Suprapubic skin (tissue), 3 donors: Measurements from ENCODE around the gene KDM6A.

Experiments
- CTCF ChIP-seq, 2 donors: fragments of 200-600 bp in 1 of 2; fragments of 450-650 bp in 1 of 2; sonication (generic) in 1 of 2; IDR thresholded peaks; one replicate each; pipeline ENCODE4 v1.5.1; 2016 to 2019; ENCODE audit warnings: antibody characterized with exemption in 2 of 2, mild to moderate bottlenecking in 1 of 2, moderate library complexity in 1 of 2
- POLR2A ChIP-seq, 2 donors: fragments of 450-650 bp; IDR thresholded peaks; one replicate each; pipeline ENCODE4 v1.6.1; 2017; ENCODE audit warnings: antibody characterized with exemption in 2 of 2, mild to moderate bottlenecking in 2 of 2, moderate library complexity in 2 of 2

DNA sequence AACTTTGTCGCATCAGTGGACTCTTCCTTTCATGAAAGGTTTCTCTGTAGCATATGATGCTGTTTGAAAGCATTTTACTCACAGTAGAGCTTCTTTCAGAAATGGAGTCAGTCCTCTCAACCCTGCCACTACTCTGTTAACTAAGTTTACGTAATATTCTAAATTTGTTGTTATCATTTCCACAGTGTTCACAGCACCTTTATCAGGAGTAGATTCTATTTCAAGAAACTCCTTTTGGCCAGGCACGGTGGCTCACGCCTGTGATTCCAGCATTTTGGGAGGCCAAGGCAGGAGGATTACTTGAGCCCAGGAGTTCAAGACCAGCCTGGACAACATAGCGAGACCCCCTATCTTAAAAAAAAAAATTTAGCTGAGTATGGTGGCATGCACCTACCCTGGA lies 90.0 kb downstream of the KDM6A start:
- TF ChIP-seq CTCF (IDR thresholded peaks at IDR 0.05): no peak
- no peak for TF ChIP-seq POLR2A (IDR thresholded peaks at IDR 0.05)
